ENCODE data around the gene CCDC124. TPM values are rescaled to one million over a fixed set of nuclear protein-coding genes. Genes with fewer than 3 reads are reported as not detected.
"Not testable (repeated sequence)": the region's sequence is repeated elsewhere in the genome, so short reads cannot be mapped to it uniquely, and the experiment has no call there.

CCDC124 gene
- total and polyA plus RNA-seq, 2 experiments from 2014 or later: 19.4 to 97.7 TPM

DNA sequence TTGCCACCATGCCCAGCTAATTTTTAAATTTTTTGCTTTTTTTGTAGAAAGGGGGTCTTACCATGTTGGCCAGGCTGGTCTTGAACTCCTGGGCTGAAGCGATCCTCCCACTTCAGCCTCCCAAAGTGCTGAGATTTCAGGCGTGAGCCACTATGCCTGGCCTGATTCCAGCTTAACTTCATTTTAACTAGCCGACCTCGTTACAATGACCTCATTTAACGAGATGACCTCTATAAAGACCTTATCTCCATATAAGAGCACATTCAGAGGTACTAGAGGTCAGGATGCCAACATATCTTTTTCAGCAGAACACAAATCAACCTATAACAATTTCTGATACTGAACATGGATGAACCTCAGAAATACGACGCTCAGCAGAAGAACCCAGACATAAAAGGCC, 44.7 kb downstream of the CCDC124 start:
- 72% methylated on average over 7 of the region's 7 CpGs for WGBS (ENCODE audit: low lambda C conversion rate, missing lambda C conversion rate)

DNA sequence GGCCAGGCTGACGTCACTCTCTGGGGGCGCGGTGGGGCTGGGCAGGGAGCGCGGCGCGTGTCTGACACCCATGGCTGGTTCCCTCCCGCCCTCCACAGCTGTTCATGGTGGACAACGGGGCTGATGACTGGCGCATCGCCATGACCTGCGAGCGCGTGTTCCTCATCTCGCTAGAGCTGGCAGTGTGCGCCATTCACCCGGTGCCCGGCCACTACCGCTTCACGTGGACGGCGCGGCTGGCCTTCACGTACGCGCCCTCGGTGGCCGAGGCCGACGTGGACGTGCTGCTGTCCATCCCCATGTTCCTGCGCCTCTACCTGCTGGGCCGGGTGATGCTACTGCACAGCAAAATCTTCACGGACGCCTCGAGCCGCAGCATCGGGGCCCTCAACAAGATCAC, 48.8 kb downstream of the CCDC124 start:
- Histone ChIP-seq H3K9me2 (replicated peaks; ENCODE audit: insufficient read depth) (no peaks in the 10 kb centered on the region), H2AFZ (no peak overlapping the region), H3K4me3 (no peak overlapping the region), H3K79me2 (no peaks in the 10 kb centered on the region), H4K20me1 (ENCODE audit: insufficient read depth, poor library complexity, severe bottlenecking) (no peaks in the 10 kb centered on the region), H3K4me2 (no peak overlapping the region), H3K36me3 (replicated peaks; ENCODE audit: insufficient read depth, low read depth) (no peaks in the 10 kb centered on the region), H3K4me1 (ENCODE audit: insufficient read depth) (no peaks in the 10 kb centered on the region), H3K9me3 (ENCODE audit: low read depth) (no peaks in the 10 kb centered on the region), H3K27me3 (no peaks in the 10 kb centered on the region), H3K27ac (no peak overlapping the region)
- 98% methylated on average over 29 of the region's 38 CpGs for WGBS (ENCODE audit: low lambda C conversion rate, missing lambda C conversion rate)
- TF ChIP-seq EZH2 (IDR thresholded peaks at IDR 0.05; ENCODE audit: borderline replicate concordance): no peak
- no peak for TF ChIP-seq EZH2phosphoT487 (IDR thresholded peaks at IDR 0.05; ENCODE audit: low read depth, severe bottlenecking, unreplicated experiment)
- DNase-seq (ENCODE audit: low spot score): no peak

More for the DNA sequence above, 44.7 kb downstream of the CCDC124 start:
- Histone ChIP-seq H3K27me3 (no peaks in the 10 kb centered on the region), H4K20me1 (ENCODE audit: insufficient read depth, poor library complexity, severe bottlenecking) (no peaks in the 10 kb centered on the region), H3K79me2 (no peaks in the 10 kb centered on the region), H3K4me1 (ENCODE audit: insufficient read depth) (no peaks in the 10 kb centered on the region), H3K27ac (no peak overlapping the region), H3K9me2 (replicated peaks; ENCODE audit: insufficient read depth) (no peaks in the 10 kb centered on the region), H3K4me3 (no peak overlapping the region), H2AFZ (no peak overlapping the region), H3K4me2 (no peak overlapping the region), H3K36me3 (replicated peaks; ENCODE audit: insufficient read depth, low read depth) (no peaks in the 10 kb centered on the region), H3K9me3 (ENCODE audit: low read depth) (no peaks in the 10 kb centered on the region)
- DNase-seq (ENCODE audit: low spot score): no peak
- no peak for TF ChIP-seq EZH2 (IDR thresholded peaks at IDR 0.05; ENCODE audit: borderline replicate concordance)
- TF ChIP-seq, protein P1, sequence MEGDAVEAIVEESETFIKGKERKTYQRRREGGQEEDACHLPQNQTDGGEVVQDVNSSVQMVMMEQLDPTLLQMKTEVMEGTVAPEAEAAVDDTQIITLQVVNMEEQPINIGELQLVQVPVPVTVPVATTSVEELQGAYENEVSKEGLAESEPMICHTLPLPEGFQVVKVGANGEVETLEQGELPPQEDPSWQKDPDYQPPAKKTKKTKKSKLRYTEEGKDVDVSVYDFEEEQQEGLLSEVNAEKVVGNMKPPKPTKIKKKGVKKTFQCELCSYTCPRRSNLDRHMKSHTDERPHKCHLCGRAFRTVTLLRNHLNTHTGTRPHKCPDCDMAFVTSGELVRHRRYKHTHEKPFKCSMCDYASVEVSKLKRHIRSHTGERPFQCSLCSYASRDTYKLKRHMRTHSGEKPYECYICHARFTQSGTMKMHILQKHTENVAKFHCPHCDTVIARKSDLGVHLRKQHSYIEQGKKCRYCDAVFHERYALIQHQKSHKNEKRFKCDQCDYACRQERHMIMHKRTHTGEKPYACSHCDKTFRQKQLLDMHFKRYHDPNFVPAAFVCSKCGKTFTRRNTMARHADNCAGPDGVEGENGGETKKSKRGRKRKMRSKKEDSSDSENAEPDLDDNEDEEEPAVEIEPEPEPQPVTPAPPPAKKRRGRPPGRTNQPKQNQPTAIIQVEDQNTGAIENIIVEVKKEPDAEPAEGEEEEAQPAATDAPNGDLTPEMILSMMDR (IDR thresholded peaks at IDR 0.05; ENCODE audit: poor library complexity): no peak
- TF ChIP-seq EZH2phosphoT487 (IDR thresholded peaks at IDR 0.05; ENCODE audit: low read depth, severe bottlenecking, unreplicated experiment): no peak

DNA sequence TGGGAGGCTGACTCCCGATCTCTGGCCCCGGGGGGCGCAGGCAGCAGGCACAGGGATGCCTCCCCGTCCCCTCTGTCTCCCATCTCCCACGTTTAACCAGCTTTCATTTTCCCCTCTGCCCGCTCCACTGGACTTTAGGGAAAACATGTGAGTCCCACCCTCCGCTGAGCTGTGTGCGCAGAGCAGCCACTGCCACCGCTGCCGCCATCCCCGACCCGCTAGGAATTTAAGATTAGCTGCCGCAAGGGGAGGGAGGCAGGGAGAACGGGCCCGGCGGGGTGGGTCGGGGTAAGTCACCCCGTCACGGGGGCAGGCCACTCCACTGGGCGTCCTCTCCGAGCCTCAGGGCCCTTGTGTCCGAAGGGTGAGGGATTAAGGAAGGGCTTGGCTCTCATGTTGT, 49.6 kb downstream of the CCDC124 start:
- H2AFZ ChIP-seq: no peak overlapping the region
- no peak for DNase-seq (ENCODE audit: low spot score)
- no peaks in the 10 kb centered on the region for H3K79me2 ChIP-seq
- no peaks in the 10 kb centered on the region for H3K9me3 ChIP-seq (ENCODE audit: low read depth)
- H4K20me1 ChIP-seq (ENCODE audit: insufficient read depth, poor library complexity, severe bottlenecking): no peaks in the 10 kb centered on the region
- TF ChIP-seq EZH2phosphoT487 (IDR thresholded peaks at IDR 0.05; ENCODE audit: low read depth, severe bottlenecking, unreplicated experiment) (no peak), EZH2 (IDR thresholded peaks at IDR 0.05; ENCODE audit: borderline replicate concordance) (no peak)
- TF ChIP-seq, protein P1 (IDR thresholded peaks at IDR 0.05; ENCODE audit: poor library complexity): no peak
- H3K27me3 ChIP-seq: no peaks in the 10 kb centered on the region
- H3K9me2 ChIP-seq (replicated peaks; ENCODE audit: insufficient read depth): no peaks in the 10 kb centered on the region
- H3K36me3 ChIP-seq (replicated peaks; ENCODE audit: insufficient read depth, low read depth): no peaks in the 10 kb centered on the region
- H3K4me2 ChIP-seq: no peak overlapping the region
- no peak overlapping the region for H3K4me3 ChIP-seq
- no peak overlapping the region for H3K27ac ChIP-seq
- no peaks in the 10 kb centered on the region for H3K4me1 ChIP-seq (ENCODE audit: insufficient read depth)
- 91% methylated on average over 22 of the region's 22 CpGs for WGBS (ENCODE audit: low lambda C conversion rate, missing lambda C conversion rate)

DNA sequence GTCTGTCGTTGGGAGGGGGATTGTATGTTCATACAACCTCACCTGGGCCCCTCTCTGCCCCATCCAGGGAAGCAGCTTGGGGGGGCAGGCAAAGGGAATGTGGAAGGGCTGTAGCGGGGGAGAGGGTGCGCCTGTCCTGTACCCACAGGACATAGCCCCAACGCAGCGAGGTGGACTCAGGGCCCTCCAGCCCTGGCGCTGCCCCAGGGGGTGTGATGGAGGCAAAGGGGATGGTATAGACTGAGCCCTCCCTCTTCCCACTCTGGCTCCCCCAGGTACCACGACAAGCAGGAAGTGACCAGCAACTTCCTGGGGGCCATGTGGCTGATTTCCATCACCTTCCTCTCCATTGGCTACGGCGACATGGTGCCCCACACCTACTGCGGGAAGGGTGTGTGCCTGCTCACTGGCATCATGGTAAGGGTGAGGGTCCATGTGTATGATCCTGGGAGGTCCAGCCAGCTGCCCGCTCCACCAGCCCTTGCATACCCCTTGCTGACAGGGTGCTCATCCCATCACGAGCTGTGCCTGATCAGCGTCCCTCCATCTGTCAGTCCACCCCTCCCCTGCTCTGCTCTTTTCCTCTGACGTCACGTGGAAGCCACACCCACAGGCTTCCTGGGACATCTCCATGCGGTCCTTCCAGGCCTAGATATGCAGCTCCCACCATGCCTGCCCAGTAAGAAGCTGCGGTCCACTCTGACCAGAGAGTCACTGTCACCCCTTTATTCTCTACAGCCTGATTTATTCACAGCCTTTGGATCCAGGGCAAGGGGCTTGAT, 52.4 kb downstream of the CCDC124 start:
- H3K9me3 ChIP-seq (ENCODE audit: low read depth): no peaks in the 10 kb centered on the region

DNA sequence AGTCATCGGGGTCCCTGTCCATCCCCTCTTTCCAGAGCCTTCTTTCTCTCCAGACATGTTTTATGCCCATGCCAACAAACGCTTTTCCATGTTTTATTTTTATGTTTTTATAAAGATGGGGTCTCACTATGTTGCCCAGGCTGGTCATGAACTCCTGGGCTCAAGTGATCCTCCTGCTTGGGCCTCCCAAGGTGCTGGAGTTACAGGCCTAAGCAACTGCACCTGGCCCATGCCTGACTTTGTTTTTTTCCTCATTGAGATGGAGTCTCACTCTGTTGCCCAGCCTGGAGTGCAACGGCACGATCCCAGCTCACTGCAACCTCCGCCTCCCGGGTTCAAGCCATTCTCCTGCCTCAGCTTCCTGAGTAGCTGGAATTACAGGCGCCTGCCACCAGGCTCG, 53.8 kb downstream of the CCDC124 start:
- H3K79me2 ChIP-seq; H3K27me3 ChIP-seq; H3K4me3 ChIP-seq; H3K4me2 ChIP-seq; H3K9me2 ChIP-seq (replicated peaks; ENCODE audit: insufficient read depth); H3K9me3 ChIP-seq (ENCODE audit: low read depth); H3K36me3 ChIP-seq (replicated peaks; ENCODE audit: insufficient read depth, low read depth); DNase-seq (ENCODE audit: low spot score); H4K20me1 ChIP-seq (ENCODE audit: insufficient read depth, poor library complexity, severe bottlenecking); H2AFZ ChIP-seq; H3K27ac ChIP-seq; H3K4me1 ChIP-seq (ENCODE audit: insufficient read depth): not testable (repeated sequence)
- WGBS (ENCODE audit: low lambda C conversion rate, missing lambda C conversion rate): 92% methylated on average over 8 of the region's 8 CpGs

More for the DNA sequence above, 52.4 kb downstream of the CCDC124 start:
- DNase-seq (ENCODE audit: low spot score): peak; percentile 6
- no peaks in the 10 kb centered on the region for H3K27me3 ChIP-seq
- H2AFZ ChIP-seq: no peak overlapping the region
- H3K36me3 ChIP-seq (replicated peaks; ENCODE audit: insufficient read depth, low read depth): no peaks in the 10 kb centered on the region
- 83% methylated on average over 17 of the region's 17 CpGs for WGBS (ENCODE audit: low lambda C conversion rate, missing lambda C conversion rate)
- no peaks in the 10 kb centered on the region for H3K9me2 ChIP-seq (replicated peaks; ENCODE audit: insufficient read depth)
- H3K27ac ChIP-seq: no peak overlapping the region
- H3K79me2 ChIP-seq: no peaks in the 10 kb centered on the region
- no peak for TF ChIP-seq EZH2 (IDR thresholded peaks at IDR 0.05; ENCODE audit: borderline replicate concordance)
- TF ChIP-seq, protein P1 (IDR thresholded peaks at IDR 0.05; ENCODE audit: poor library complexity): no peak
- no peak for TF ChIP-seq EZH2phosphoT487 (IDR thresholded peaks at IDR 0.05; ENCODE audit: low read depth, severe bottlenecking, unreplicated experiment)
- no peak overlapping the region for H3K4me2 ChIP-seq
- no peaks in the 10 kb centered on the region for H4K20me1 ChIP-seq (ENCODE audit: insufficient read depth, poor library complexity, severe bottlenecking)
- no peaks in the 10 kb centered on the region for H3K4me1 ChIP-seq (ENCODE audit: insufficient read depth)
- no peak overlapping the region for H3K4me3 ChIP-seq
